AG09309 (cell line): ENCODE data around the gene RIN3.

Experiments
- DNase-seq: peaks from one replicate; pipeline ENCODE4 v3.0.0-alpha.2; 2010; ENCODE audit warnings: low read depth
- H3K4me3 ChIP-seq: 2 replicates; pipeline ENCODE4 v1.5.1; 2011; ENCODE audit warnings: mild to moderate bottlenecking, low read depth, low read length, moderate library complexity; ENCODE audit not compliant: control insufficient read depth
- TF ChIP-seq, protein P1 (sequence below): IDR thresholded peaks from 2 replicates; pipeline ENCODE4 v1.5.1; 2011; ENCODE audit warnings: mild to moderate bottlenecking, low read depth, low read length, inconsistent platforms; ENCODE audit not compliant: insufficient read depth, control insufficient read depth; ENCODE audit errors: missing control alignments

The RIN3 gene

DNA sequence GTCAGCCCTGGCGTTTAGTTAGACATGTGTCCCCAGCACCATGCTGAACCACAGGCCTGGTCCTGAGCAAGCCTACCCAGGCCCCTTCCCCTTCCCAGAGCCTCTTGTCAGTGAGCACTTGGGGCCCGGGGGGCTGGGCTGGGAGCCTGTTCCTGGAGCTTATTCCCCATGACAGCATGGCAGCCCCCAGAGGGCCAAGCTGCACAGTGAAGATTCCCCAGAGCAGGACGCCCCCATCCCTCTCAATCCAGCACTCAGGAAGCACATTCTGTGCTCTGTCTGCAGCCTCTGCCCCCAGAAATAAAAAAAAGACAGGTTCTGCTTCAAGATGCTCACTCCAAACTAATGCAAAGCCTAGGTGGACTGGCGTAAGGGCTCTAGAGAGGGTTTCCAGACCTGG is 117.5 kb downstream of the RIN3 start:
- no peak for DNase-seq
- TF ChIP-seq, protein P1, sequence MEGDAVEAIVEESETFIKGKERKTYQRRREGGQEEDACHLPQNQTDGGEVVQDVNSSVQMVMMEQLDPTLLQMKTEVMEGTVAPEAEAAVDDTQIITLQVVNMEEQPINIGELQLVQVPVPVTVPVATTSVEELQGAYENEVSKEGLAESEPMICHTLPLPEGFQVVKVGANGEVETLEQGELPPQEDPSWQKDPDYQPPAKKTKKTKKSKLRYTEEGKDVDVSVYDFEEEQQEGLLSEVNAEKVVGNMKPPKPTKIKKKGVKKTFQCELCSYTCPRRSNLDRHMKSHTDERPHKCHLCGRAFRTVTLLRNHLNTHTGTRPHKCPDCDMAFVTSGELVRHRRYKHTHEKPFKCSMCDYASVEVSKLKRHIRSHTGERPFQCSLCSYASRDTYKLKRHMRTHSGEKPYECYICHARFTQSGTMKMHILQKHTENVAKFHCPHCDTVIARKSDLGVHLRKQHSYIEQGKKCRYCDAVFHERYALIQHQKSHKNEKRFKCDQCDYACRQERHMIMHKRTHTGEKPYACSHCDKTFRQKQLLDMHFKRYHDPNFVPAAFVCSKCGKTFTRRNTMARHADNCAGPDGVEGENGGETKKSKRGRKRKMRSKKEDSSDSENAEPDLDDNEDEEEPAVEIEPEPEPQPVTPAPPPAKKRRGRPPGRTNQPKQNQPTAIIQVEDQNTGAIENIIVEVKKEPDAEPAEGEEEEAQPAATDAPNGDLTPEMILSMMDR, result no peak

DNA sequence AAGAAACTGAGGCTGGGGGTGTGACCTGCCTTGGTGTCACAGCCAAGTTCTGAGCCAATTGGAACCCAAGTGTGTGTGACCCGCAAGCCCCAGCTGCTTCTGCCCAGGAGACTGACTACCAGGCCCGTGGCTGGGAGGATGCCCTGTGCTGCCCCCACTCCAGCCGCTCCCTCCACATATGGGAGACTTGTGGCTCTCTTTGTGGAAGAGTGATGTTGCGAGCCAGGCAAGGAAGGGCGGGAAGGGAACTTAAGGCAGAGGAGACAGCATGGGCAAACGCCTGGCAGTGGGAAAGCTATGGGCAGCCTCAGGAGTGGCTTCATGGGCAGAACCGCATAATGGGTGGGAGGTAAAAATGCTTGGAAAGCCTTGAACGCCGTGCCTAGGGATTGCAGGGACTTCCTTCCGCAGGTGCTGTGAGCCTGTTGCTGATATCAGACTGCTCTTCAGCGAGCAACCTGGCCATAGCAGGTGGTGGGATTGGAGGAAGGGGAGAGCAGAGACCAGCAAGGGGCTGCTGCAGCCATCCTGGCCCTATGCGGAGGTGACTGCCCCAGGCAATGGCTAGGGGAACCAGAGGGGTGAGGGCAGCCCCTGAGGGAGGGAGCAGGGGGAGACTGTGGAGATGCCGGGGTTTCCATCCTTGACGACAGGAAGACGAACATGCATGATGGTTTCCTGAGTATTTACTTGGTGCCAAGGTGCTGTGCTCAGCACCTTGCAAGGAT is 119.1 kb downstream of the RIN3 start:
- DNase-seq, result no peak
- H3K4me3 ChIP-seq, result no peak overlapping the region
- TF ChIP-seq, protein P1, result no peak

More for the DNA sequence above, 117.5 kb downstream of the RIN3 start:
- H3K4me3 ChIP-seq, result no peak overlapping the region

DNA sequence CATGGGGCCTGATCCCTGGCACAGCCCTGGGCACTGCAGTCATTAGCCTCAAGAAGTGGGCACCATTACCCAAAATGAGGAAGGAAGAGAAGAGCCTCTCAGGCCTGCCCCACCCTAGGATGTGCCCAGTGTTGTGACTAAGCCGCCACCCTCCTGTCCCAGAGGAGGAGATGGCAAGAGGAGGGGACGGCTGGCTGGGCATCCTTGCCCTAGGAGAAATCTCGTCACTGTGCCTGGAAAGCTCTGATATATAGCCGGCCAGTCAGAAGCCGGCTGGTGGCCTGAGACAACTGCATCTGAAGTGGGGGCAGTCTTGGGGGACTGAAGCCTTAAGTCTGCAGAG is 119.7 kb downstream of the RIN3 start:
- no peak overlapping the region for H3K4me3 ChIP-seq
- no peak for DNase-seq
- TF ChIP-seq, protein P1, result no peak

DNA sequence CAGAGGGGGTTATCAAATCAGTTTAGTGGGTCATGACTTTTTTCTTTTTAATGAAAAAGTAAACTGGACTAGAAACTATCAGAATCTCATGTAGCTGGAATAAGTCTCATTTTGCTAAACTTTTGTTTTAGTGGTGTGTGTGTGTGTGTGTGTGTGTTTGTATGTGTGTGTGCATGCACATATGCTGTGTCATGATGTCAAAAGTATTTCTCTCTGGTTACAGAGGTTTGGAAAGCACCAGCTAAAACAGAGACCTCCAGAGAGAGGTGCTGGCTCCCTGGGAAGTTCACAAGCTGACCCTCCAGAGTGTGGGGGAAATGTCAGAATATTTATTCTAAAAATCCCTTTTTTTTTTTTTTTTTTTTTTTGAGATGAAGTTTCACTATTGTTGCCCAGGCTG is 120.1 kb downstream of the RIN3 start:
- DNase-seq, result no peak
- TF ChIP-seq, protein P1, result no peak

DNA sequence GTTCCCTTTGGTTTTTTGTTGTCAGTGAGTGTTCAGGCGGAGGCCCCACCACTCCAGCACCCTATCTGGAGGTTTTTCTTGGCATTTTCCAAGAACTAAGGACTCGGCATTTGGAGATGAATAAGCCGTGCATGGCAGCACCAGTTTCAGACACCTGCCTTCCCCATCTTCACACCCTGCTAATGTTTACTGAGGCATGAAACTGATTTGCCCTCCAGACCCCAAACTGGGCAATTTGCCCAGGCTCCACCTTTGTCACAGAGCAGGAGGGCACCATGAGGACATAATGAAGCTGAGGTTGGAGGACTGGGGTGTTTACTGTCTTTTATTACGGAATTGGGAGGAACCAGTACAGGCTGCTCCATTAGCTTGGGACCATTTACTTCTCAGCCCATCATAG is 121.5 kb downstream of the RIN3 start:
- no peak overlapping the region for H3K4me3 ChIP-seq
- no peak for DNase-seq
- TF ChIP-seq, protein P1, result no peak

More for the DNA sequence above, 120.1 kb downstream of the RIN3 start:
- H3K4me3 ChIP-seq, result no peak overlapping the region

DNA sequence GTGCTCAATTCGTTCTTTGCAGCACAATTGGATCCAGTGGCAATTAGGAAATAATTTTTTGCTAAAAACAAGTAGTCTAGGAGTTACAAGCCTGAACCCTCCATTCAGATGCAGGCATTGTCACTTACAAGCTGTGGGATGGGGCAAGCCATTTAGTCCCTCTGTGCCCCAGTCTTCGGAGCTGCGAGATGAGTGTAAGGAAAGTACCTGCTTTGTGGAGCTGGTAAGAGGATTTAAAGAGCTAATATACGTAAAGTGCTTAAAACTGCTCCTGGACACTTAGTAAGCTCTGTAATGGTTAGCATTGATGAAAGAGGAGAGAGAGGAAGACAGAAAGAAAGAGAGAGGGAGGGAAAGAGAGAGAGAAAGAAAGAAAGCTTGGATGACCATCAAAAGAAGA is 122.3 kb downstream of the RIN3 start:
- H3K4me3 ChIP-seq, result no peak overlapping the region
- DNase-seq, result no peak
- TF ChIP-seq, protein P1, result no peak

DNA sequence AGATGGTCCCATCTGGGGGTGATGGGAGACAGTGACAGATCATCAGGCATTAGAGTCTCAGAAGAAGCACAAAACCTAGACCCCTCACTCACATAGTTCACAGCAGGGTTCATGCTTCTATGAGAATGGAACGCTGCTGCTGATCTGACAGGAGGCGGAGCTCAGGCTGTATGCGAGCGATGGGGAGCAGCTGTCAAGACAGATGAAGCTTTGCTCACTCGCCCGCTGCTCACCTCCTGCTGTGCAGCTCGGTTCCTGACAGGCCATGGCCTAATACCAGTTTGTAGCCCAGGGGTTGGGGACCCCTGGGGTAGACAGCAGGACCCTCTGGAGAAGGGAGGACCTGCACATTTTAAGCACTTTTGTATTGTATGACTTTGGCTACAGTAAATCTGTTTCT is 123.6 kb downstream of the RIN3 start:
- DNase-seq, result no peak
- TF ChIP-seq, protein P1, result no peak
- no peak overlapping the region for H3K4me3 ChIP-seq
